Left kidney (tissue), 2 donors: ENCODE data around the gene SMC4. TPM values are rescaled to one million over a fixed set of nuclear protein-coding genes. Genes with fewer than 3 reads are reported as not detected.

Source experiments
- DNase-seq: peaks from one replicate; pipeline ENCODE4 v3.0.0-alpha.2; 2013
- polyA plus RNA-seq: library from polyadenylated mRNA; unstranded; fragments of 120-200 nt; gene quantifications from one replicate; pipeline ENCODE4 v1.2.1, GENCODE V29; 2013; ENCODE audit not compliant: insufficient read length

Gene SMC4
- polyA plus RNA-seq, 1 donor, result 169 TPM

GRCh38 chr3:160475884-160476283, 76.4 kb downstream of the SMC4 start:
- no peak for DNase-seq

- DNase-seq, result no peak
Observed at GRCh38 chr3:160477750-160478149, 78.3 kb downstream of the SMC4 start.

- no peak for DNase-seq
Observed at GRCh38 chr3:160478338-160478737, 78.9 kb downstream of the SMC4 start.

- no peak for DNase-seq
Observed at GRCh38 chr3:160479376-160479775, 79.9 kb downstream of the SMC4 start.

GRCh38 chr3:160480931-160481330, 81.5 kb downstream of the SMC4 start:
- DNase-seq, result no peak

- no peak for DNase-seq
Observed at GRCh38 chr3:160481856-160482255, 82.4 kb downstream of the SMC4 start.

- DNase-seq, result no peak
Observed at GRCh38 chr3:160482796-160483195, 83.3 kb downstream of the SMC4 start.

Other genes with a start within 250 kb of the SMC4 start
- gene C3orf80, start 174.2 kb upstream of the SMC4 start, polyA plus RNA-seq, result 0.45 TPM
- 80.0 TPM for gene IFT80, start 425 bp upstream of the SMC4 start, polyA plus RNA-seq
- 25.9 TPM for gene TRIM59, start 50.1 kb downstream of the SMC4 start, polyA plus RNA-seq
- gene KPNA4, start 165.9 kb downstream of the SMC4 start, polyA plus RNA-seq, result 80.9 TPM